Measurements from ENCODE around the gene BPGM.

The BPGM gene

DNA sequence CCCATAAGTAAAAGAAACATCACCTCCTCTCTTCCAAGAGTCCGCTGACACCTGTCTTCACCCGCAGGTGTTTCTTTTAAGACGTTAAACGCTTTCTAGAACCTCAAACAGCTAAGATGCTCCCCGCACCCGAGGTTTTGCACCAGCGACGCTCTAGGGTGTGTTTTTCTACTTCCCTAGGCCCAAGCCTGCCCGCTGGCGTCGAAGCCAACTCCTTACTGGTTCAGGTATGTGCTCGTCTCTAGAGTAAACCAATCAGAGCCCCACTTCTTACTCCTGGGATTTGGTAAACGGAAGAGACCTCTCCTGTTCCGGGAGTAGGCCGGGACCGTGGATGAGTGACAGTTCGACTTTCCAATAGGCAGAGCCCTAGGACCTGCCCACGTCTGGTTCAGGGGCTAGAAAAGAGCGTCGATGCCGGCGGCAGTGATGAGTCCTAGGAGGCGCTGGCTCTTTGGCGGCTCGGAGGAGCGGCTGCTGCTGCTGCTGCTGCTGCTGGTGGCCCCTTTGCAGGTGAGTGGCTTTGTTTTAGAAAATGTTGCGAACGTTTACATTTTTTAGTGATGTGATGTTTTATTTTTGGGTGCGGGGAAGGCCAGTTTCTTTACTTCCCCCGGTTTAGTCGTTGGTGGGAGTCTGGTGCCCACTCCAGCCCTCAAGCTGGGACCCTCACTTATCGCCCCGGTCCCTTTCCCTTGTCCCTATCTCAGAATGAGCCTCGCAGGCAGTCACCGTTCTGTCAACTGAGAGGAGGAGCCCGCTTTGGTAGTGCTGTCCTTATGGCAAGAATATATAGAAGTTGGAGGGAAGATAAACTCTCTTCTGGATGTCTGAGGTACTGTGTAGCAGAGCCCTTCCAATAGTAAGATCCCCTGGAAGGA lies at the start of gene BPGM:
TSS of gene BPGM (plus strand) at position 429 of the 881 bp plus-strand sequence. CDS start 14,655 bp downstream, outside the sequence.
- DNase-seq (ENCODE audit: low read depth): peak; percentile 92

GRCh38 chr7:134599371-134599770 lies 47.3 kb upstream of the BPGM start:
- no peak for DNase-seq (ENCODE audit: low read depth)

- no peak for DNase-seq (ENCODE audit: low read depth)
Measured at GRCh38 chr7:134601459-134601858, 45.2 kb upstream of the BPGM start.

DNA sequence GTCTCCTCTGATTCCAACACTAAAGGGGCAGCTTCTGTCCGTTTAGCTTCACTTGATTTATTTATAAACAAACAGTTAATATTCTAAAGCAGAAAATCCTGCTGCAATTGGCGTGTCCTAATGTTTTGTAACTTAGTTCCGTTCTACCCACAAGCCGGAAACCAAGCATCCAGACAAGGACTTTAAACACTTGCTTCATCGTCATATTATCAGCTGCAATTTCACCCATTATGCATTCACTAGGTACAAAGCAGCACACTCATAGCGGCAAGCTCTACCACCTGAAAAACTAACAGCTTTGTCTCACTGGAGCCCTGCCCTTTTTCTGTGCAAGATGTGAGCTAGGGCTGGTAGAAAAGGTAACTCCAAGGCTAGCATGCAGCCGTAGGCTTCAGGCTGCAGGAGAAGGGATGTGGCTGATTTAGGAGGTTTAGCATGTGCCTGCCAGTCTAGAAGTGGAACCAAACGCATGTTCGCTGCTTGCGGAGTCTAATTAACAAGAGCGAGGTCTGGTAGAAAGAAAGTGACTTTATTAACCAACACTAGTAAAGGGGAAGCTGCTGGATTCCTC lies 43.7 kb upstream of the BPGM start:
- no peak for DNase-seq (ENCODE audit: low read depth)

GRCh38 chr7:134605978-134606923 lies 40.4 kb upstream of the BPGM start:
- peak; percentile 41 for DNase-seq (ENCODE audit: low read depth)

- DNase-seq (ENCODE audit: low read depth): no peak
Measured at GRCh38 chr7:134611611-134612151, 35.0 kb upstream of the BPGM start.

DNA sequence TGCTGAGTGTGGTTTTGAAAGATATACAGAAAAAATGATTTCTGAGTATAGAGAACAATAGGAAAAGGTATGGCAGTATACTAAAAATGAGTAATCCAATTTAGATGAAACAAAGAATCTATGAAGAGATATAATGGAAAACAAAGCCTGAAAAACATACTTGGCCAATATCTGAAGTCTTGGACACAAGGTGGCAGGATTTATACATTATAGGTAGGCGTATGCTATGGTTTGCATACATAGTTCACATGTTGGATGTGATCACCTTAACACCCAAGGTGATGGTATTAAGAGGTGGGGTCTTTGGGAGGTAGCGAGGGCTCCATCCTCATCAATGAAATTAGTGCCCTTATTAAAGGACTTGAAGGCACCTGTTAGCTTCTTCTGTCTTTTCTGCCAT lies 34.5 kb upstream of the BPGM start:
- no peak for DNase-seq (ENCODE audit: low read depth)

DNA sequence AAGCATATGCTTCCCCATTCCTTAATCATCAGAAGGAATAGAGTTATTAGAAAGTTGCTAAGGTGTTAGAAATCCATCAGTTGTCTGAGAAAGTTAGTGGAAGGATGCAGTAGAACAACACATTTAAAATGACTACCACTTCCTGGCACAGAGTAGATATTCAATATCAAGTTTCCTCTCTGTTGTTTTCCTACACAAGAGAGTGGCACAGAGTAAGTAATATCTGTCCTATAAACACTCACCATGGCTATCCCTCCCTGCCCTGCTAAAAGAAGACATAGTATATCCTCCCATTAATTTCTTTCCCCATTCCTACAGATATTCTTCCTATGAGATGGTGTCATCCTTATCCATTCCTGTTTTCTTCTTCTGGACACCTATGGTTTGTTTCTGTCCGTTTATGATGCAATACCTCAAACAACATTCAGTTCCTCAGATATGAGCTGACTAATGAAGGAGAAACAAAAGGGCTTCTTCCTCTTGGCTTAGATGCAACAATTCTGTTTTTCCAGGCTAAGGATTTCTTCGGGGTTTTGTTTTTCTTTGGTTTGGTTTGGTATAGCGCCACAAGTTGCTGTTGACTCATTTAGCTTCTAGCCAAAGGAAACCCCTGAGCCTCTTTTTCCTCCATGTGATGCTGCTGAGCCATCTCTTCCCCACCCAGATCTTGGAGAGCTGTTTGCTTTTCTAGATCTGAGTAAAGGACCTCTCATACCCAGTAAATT lies 32.9 kb upstream of the BPGM start:
- no peak for DNase-seq (ENCODE audit: low read depth)

DNA sequence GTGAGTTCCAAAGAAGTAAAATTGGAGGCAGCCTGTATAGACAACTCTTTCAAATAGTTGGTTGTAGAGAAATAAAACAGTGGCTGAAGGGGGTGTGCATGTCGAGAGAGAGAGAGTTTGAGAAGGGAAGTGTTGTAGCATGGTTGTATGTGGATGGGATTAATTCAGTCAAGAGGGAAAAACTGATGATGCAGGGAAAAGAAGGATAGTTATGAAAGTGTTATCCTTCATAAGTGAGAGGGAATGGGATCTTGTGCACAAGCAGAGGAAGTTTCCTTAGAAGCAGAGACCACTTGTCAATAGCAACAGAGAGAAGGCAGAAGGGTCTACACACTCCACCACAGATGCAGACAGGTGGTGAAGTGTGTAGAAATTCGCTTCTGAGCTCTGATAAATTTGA lies 30.0 kb upstream of the BPGM start:
- DNase-seq (ENCODE audit: low read depth): no peak

- no peak for DNase-seq (ENCODE audit: low read depth)
Measured at GRCh38 chr7:134618756-134619530, 27.7 kb upstream of the BPGM start.

DNA sequence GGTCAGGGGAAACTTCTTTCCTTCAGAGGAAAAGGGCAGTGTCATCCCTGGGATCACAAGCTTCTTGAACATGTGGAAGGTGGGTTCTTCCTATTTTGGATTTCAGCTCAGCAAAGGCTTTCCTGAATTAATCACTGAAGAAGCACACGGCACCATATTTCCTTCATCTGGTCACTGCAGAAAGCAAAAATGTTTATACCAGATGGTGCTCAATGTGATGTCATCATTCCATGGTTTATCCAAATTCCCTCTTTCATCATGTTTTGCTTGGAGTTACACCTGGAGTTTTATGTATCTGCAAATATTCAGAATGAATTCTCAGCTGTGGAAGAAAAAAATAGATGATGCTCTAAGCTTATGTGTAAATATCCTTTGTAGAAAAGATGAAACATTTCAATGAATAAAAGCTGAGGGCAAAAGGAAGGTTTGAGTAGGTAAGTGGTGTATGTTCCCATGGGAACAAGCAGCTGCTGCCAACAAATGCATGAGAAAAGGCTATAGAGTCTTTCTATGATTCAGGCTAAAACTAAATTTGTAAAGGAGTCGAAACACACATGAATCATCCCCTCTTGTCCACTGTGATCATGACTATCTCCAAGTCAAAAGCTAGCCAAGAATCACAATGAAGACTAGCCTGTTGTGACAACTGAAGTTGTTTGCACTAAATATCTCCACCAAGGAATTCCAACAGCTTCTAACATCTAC lies 26.9 kb upstream of the BPGM start:
- no peak for DNase-seq (ENCODE audit: low read depth)

DNA sequence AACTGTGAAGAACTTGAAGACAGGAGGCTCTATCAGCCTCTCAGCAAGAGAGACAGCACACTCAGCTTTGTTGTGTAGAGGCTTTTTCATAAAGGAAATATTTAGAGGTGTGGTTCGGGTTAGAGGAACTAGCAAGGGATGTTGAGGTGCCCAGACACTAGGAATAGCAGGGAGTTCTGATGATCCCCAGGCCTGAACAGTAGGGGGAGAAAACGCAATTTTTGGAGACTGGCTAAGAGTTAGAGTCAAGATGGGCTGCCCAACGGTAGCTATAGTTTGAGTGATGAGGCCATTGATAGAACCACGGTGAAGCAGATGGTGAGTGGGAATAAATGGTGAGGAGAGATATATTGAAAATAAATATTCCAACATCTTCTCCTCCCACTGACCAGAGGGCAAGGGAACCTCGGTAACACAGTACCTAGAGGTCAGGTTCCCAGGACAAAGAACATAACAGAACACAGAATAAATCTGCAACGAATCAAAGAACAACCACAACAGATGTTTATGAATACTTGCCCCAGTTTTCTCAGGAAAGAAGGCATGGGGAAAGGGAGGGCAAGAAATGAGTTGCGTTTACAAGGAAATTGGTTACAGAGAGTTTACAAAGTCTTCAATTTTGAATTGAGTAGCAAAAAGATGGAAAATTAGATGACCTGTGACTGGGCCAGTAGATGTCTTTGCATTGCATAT lies 24.2 kb upstream of the BPGM start:
- no peak for DNase-seq (ENCODE audit: low read depth)

DNA sequence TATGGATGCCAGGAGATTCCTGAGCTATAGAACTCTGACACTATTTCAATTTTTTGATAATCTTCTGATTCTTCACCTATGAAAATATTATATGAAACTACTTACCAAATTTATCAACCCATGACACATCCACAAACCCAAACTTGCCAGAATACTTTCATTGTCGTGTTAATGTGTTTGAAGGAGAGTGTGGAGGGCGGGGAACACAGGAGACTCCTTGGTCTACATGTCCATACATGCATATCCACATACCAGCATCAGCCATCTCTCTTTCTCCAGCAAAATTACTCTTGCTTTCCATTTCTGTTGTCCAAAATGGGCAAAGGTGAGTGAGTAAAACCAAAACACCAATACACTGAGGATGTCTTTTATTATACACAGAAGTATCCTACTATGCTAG lies 23.5 kb upstream of the BPGM start:
- no peak for DNase-seq (ENCODE audit: low read depth)

- DNase-seq (ENCODE audit: low read depth): no peak
Measured at GRCh38 chr7:134625550-134625949, 21.1 kb upstream of the BPGM start.

DNA sequence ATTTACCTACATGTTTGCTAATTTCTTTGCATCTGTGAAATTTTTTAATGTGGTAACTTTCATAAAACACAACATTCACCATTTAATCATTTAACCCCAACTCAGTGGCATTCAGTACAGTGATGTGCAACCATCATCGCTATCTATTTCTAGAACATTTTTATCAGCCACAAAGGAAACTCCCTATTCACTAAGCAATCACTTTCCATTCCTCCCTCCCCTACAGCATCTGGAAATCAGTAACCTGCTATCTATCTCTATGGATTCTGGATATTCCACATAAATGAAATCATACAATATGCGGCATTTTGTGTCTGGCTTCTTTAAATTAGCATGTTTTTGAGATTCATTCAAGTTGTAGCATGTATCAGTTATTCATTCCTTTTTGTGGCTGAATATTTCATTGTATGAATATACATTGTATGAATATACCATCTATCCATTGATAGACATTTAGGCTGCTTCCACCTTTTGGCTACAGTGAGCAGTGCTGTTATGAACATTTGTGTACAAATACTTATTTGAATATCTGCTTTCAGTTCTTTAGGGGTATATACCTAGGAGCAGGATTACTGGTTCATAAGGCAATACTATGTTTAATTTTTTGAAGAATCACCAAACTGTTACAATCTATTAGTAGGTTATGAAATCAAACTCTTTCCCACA lies 19.4 kb upstream of the BPGM start:
- DNase-seq (ENCODE audit: low read depth): no peak

DNA sequence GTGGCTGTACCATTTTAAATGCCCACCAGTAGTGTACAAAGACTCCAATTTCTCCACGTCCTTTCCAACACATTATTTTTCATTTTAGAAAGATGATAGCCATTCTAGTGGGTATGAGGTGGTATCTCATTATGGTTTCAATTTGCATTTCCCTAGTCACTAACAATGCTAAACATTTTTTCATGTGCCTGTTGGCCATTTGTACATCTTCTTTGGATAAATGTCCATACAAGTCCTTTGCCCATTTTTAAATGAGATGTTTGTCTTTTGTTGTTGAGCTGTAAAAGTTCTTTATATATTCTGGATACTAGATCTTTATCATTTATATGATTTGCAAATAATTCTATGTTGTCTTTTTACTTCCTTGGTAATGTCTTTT lies 18.9 kb upstream of the BPGM start:
- no peak for DNase-seq (ENCODE audit: low read depth)

DNA sequence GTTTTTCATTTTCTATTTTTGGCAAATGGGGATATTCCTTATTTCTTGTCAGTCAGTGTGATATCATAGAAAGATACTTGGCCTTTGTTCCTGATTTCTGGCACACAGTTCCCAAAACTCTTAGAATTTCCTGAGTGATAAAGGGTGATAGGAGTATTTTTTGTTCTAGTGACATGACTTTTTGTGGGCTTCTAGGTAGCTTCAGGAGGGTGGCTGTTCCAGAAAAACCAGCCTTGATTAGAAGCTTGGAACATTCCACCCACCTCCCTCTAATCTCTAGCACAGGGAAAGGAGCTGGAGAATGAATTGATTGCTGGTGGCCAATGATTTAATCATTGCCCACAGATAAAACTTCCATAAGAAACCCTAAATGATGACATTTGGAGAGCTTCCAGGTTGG lies 17.2 kb upstream of the BPGM start:
- DNase-seq (ENCODE audit: low read depth): no peak

- DNase-seq (ENCODE audit: low read depth): no peak
Measured at GRCh38 chr7:134630237-134630636, 16.4 kb upstream of the BPGM start.

- no peak for DNase-seq (ENCODE audit: low read depth)
Measured at GRCh38 chr7:134630893-134631292, 15.8 kb upstream of the BPGM start.
